Mammary epithelial cell (primary cell): ENCODE measurements around the gene PPT1.

Experiments
- CTCF ChIP-seq, 2 donors: IDR thresholded peaks in 1 of 2; conservative IDR thresholded peaks in 1 of 2; 2 replicates each; pipeline ENCODE4 v1.5.1; 2011 to 2012; ENCODE audit warnings: inconsistent platforms in 2 of 2, low read length in 2 of 2, mild to moderate bottlenecking in 2 of 2, control low read depth in 1 of 2, low read depth in 1 of 2; ENCODE audit not compliant: insufficient read depth in 1 of 2; ENCODE audit errors: extremely low read depth in 1 of 2
- EZH2 ChIP-seq: IDR thresholded peaks from 2 replicates; pipeline ENCODE4 v1.6.1; 2012; ENCODE audit warnings: low read length, inconsistent platforms, borderline replicate concordance

GRCh38 chr1:40041466-40041838 is 55.6 kb downstream of the PPT1 start:
- TF ChIP-seq EZH2 (no peak), CTCF (conservative IDR thresholded peaks at IDR 0.05 in 1 of 2, IDR thresholded peaks at IDR 0.05 in 1 of 2; ENCODE audit: extremely low read depth in 1 of 2, insufficient read depth in 1 of 2, low read depth in 1 of 2, low read length in 2 of 2) (no peak)
